GM10266 (cell line): ENCODE measurements around the gene RPL19.
"Not testable (repeated sequence)": the region's sequence is repeated elsewhere in the genome, so short reads cannot be mapped to it uniquely, and the experiment has no call there.

ENCODE experiments used
- DNase-seq: peaks from one replicate; pipeline ENCODE4 v3.0.0; 2012; ENCODE audit errors: extremely low spot score
- CTCF ChIP-seq: IDR thresholded peaks from 2 replicates; pipeline ENCODE4 v1.5.1; 2012; ENCODE audit warnings: mild to moderate bottlenecking, low read depth; ENCODE audit not compliant: control insufficient read depth, insufficient read depth; ENCODE audit errors: missing control alignments

RPL19 gene

DNA sequence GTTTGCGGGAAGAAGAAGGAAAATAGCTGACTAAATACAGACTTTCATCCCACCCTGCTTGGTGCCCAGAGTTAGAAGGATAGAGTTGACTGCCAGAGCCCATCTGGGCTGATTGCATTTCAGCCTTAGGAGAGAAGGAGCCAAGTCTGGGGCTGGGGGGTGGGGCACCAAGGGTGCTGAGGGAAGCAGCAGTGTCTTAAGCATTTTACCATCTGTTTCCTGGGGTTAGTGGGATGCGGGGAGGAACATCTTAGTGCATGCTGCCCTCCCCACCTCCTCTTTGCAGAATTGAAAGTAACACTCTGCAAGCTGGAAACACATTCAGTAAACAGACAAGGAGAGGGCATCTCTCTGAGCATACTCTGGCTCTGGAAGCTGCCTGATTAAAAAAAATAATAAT is 32.6 kb upstream of the RPL19 start:
- no peak for TF ChIP-seq CTCF
- DNase-seq: no peak

DNA sequence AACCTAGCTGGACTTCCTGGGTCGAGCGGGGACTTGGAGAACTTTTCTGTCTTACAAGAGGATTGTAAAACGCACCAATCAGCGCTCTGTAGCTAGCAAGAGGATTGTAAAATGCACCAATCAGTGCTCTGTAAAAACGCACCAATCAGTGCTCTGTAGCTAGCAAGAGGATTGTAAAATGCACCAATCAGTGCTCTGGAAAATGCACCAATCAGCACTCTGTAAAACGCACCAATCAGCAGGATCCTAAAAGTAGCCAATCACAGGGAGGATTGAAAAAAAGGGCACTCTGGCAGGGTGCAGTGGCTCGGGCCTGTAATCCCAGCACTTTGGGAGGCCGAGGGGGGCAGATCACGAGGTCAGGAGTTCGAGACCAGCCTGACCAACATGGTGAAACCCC is 31.6 kb upstream of the RPL19 start:
- not testable (repeated sequence) for DNase-seq

DNA sequence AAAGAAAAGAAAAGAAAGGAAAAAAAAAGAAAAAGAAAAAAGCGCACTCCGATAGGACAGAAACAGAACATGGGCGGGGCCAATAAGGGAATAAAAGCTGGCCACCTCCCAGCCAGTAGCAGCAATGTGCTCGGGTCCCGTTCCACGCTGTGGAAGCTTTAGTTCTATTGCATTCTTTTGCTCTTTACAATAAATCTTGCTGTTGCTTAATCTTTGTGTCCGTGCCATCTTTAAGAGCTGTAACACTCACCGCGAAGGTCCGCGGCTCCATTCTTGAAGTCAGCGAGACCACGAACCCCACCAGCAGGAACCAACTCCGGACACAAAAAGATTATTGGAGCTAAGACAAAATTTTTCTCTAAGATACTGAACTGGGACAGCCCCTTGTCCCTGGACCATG is 31.0 kb upstream of the RPL19 start:
- no peak for TF ChIP-seq CTCF
- no peak for DNase-seq

DNA sequence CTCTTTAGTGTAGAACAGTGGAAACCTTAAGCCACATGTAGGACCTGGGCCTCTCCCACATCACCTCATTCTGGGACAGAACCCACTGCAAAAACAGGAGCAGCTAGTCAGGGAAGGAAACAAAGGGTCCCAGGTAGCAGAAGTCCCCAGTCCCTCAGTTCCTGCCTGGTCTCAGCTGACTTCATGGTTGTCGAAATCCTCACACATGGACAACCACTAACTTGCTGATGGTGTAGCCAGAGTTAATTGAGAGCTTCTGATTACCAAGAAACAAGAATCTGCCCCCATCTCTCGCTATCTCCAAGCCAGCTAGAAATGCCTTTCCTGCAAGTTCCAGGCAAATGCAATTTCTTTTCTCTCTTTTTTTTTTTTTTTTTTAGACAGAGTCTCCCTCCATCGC is 30.6 kb upstream of the RPL19 start:
- no peak for DNase-seq
- no peak for TF ChIP-seq CTCF

GRCh38 chr17:39170109-39170508 is 30.0 kb upstream of the RPL19 start:
- no peak for DNase-seq
- no peak for TF ChIP-seq CTCF

- no peak for DNase-seq
- no peak for TF ChIP-seq CTCF
These were observed 29.5 kb upstream of the RPL19 start for GRCh38 chr17:39170558-39170957.

GRCh38 chr17:39171933-39172332 is 28.1 kb upstream of the RPL19 start:
- no peak for TF ChIP-seq CTCF

DNA sequence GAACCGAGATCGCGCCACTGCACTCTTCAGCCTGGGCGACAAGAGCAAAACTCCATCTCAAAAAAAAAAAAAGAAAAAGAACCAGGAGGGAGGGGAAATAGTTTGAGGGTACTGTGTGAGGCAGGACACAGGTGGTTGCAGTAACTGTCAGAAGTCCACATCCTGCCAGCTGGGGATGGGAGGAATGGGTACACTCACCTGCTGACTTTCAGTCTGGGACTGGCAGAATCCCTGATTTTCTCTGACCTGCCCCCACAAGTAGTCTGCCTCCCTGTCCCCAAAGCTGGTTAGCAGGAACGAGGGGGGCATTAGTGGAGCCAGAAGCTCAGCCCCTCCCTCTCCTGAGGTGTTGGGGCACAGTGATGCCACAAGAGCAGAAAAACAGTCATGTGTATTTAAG is 27.0 kb upstream of the RPL19 start:
- no peak for DNase-seq
- no peak for TF ChIP-seq CTCF

More at GRCh38 chr17:39171933-39172332, 28.1 kb upstream of the RPL19 start:
- DNase-seq: no peak
